Epithelial cell of prostate (primary cell): ENCODE results near the gene NRXN3.
"Not testable (repeated sequence)": the region's sequence is repeated elsewhere in the genome, so short reads cannot be mapped to it uniquely, and the experiment has no call there.

Experiments used
- DNase-seq: peaks from one replicate; pipeline ENCODE4 v3.0.0-alpha.2; 2011; ENCODE audit warnings: low read depth, low spot score
- H3K27ac ChIP-seq: fragments of 450-650 bp; 2 replicates; pipeline ENCODE4 v1.5.1; 2017; ENCODE audit warnings: mild to moderate bottlenecking

The NRXN3 gene

GRCh38 chr14:78448164-78449094 lies 278.3 kb downstream of the NRXN3 start:
- H3K27ac ChIP-seq: no peak overlapping the region
- DNase-seq: no peak

- DNase-seq: no peak
- H3K27ac ChIP-seq: no peak overlapping the region
Measured at GRCh38 chr14:78450669-78451318, 280.6 kb downstream of the NRXN3 start.

- DNase-seq: no peak
- no peak overlapping the region for H3K27ac ChIP-seq
Measured at GRCh38 chr14:78451319-78451695, 281.1 kb downstream of the NRXN3 start.

GRCh38 chr14:78455896-78456435 lies 285.8 kb downstream of the NRXN3 start:
- DNase-seq: no peak

GRCh38 chr14:78469947-78470346 lies 299.8 kb downstream of the NRXN3 start:
- no peak overlapping the region for H3K27ac ChIP-seq
- no peak for DNase-seq

More at GRCh38 chr14:78455896-78456435, 285.8 kb downstream of the NRXN3 start:
- no peak overlapping the region for H3K27ac ChIP-seq

GRCh38 chr14:78479127-78479780 lies 309.1 kb downstream of the NRXN3 start:
- DNase-seq: no peak
- H3K27ac ChIP-seq: no peak overlapping the region

GRCh38 chr14:78484028-78484427 lies 313.9 kb downstream of the NRXN3 start:
- H3K27ac ChIP-seq: no peak overlapping the region
- no peak for DNase-seq

- no peak for DNase-seq
- no peak overlapping the region for H3K27ac ChIP-seq
Measured at GRCh38 chr14:78486081-78486480, 315.9 kb downstream of the NRXN3 start.

GRCh38 chr14:78486621-78487020 lies 316.4 kb downstream of the NRXN3 start:
- no peak for DNase-seq
- H3K27ac ChIP-seq: no peak overlapping the region

GRCh38 chr14:78487573-78487972 lies 317.4 kb downstream of the NRXN3 start:
- not testable (repeated sequence) for DNase-seq, H3K27ac ChIP-seq

GRCh38 chr14:78488938-78489337 lies 318.8 kb downstream of the NRXN3 start:
- no peak for DNase-seq
- no peak overlapping the region for H3K27ac ChIP-seq

GRCh38 chr14:78491048-78491447 lies 320.9 kb downstream of the NRXN3 start:
- no peak for DNase-seq
- no peak overlapping the region for H3K27ac ChIP-seq

GRCh38 chr14:78498062-78498595 lies 328.0 kb downstream of the NRXN3 start:
- no peak for DNase-seq
- H3K27ac ChIP-seq: no peak overlapping the region

- H3K27ac ChIP-seq: no peak overlapping the region
- no peak for DNase-seq
Measured at GRCh38 chr14:78501909-78502308, 331.7 kb downstream of the NRXN3 start.

- H3K27ac ChIP-seq: no peak overlapping the region
- no peak for DNase-seq
Measured at GRCh38 chr14:78508023-78508422, 337.9 kb downstream of the NRXN3 start.

- H3K27ac ChIP-seq: no peak overlapping the region
- no peak for DNase-seq
Measured at GRCh38 chr14:78509516-78509915, 339.3 kb downstream of the NRXN3 start.

GRCh38 chr14:78512021-78512420 lies 341.8 kb downstream of the NRXN3 start:
- no peak overlapping the region for H3K27ac ChIP-seq
- DNase-seq: no peak

- no peak for DNase-seq
- no peak overlapping the region for H3K27ac ChIP-seq
Measured at GRCh38 chr14:78519863-78520262, 349.7 kb downstream of the NRXN3 start.

- H3K27ac ChIP-seq: no peak overlapping the region
- DNase-seq: no peak
Measured at GRCh38 chr14:78524196-78524595, 354.0 kb downstream of the NRXN3 start.

GRCh38 chr14:78524766-78525165 lies 354.6 kb downstream of the NRXN3 start:
- DNase-seq: no peak
- H3K27ac ChIP-seq: no peak overlapping the region
